ENCODE results near the gene TGFBR3. TPM values are rescaled to one million over a fixed set of nuclear protein-coding genes. Genes with fewer than 3 reads are reported as not detected.

The TGFBR3 gene
- total RNA-seq, 2 donors from 2014 or later, result 60.8 to 62.4 TPM

- TF ChIP-seq CTCF (IDR thresholded peaks at IDR 0.05), result no peak
- ATAC-seq (ENCODE audit: insufficient number of reproducible peaks, low FRiP score, low read depth) (no peak), DNase-seq (ENCODE audit: low spot score) (no peak)
- no peaks in the 10 kb centered on the region for H3K36me3 ChIP-seq
- H3K4me1 ChIP-seq (ENCODE audit: control insufficient read depth in 1 of 2, low read depth in 2 of 2), result no peaks in the 10 kb centered on the region
- H3K9me3 ChIP-seq, result peaks cover 14% of the 10 kb centered on the region
- no peak overlapping the region for H3K4me3 ChIP-seq
- H3K27ac ChIP-seq, result no peak overlapping the region
- H3K27me3 ChIP-seq (replicated peaks; ENCODE audit: insufficient read depth), result no peaks in the 10 kb centered on the region
Observed at GRCh38 chr1:91661121-91661520, 224.8 kb downstream of the TGFBR3 start.

GRCh38 chr1:91660708-91661107 is 225.2 kb downstream of the TGFBR3 start:
- ATAC-seq (ENCODE audit: insufficient number of reproducible peaks, low FRiP score, low read depth) (no peak), DNase-seq (ENCODE audit: low spot score) (no peak)
- Histone ChIP-seq H3K27me3 (replicated peaks; ENCODE audit: insufficient read depth) (no peaks in the 10 kb centered on the region), H3K36me3 (no peaks in the 10 kb centered on the region), H3K27ac (no peak overlapping the region), H3K4me1 (ENCODE audit: control insufficient read depth in 1 of 2, low read depth in 2 of 2) (no peaks in the 10 kb centered on the region), H3K4me3 (no peak overlapping the region), H3K9me3 (peaks cover 14% of the 10 kb centered on the region)
- TF ChIP-seq CTCF (IDR thresholded peaks at IDR 0.05), result no peak

GRCh38 chr1:91655912-91656449 is 230.0 kb downstream of the TGFBR3 start:
- no peak for TF ChIP-seq CTCF (IDR thresholded peaks at IDR 0.05)
- peaks cover 10% of the 10 kb centered on the region for H3K9me3 ChIP-seq
- H3K27ac ChIP-seq, result no peak overlapping the region
- no peak for DNase-seq (ENCODE audit: low spot score)
- no peak overlapping the region for H3K4me3 ChIP-seq
- no peak for ATAC-seq (ENCODE audit: insufficient number of reproducible peaks, low FRiP score, low read depth)
- no peaks in the 10 kb centered on the region for H3K27me3 ChIP-seq (replicated peaks; ENCODE audit: insufficient read depth)
- peaks cover 3 to 16% of the 10 kb centered on the region in 2 donors for H3K4me1 ChIP-seq (ENCODE audit: control insufficient read depth in 1 of 2, low read depth in 2 of 2)
- no peaks in the 10 kb centered on the region for H3K36me3 ChIP-seq

GRCh38 chr1:91653183-91653582 is 232.8 kb downstream of the TGFBR3 start:
- no peak for TF ChIP-seq CTCF (IDR thresholded peaks at IDR 0.05)
- H3K4me1 ChIP-seq (ENCODE audit: control insufficient read depth in 1 of 2, low read depth in 2 of 2), result peaks cover 3 to 25% of the 10 kb centered on the region in 2 donors
- H3K27ac ChIP-seq, result no peak overlapping the region
- H3K9me3 ChIP-seq, result no peaks in the 10 kb centered on the region
- no peak for DNase-seq (ENCODE audit: low spot score)
- no peaks in the 10 kb centered on the region for H3K27me3 ChIP-seq (replicated peaks; ENCODE audit: insufficient read depth)
- no peaks in the 10 kb centered on the region for H3K36me3 ChIP-seq
- no peak overlapping the region for H3K4me3 ChIP-seq
- no peak for ATAC-seq (ENCODE audit: insufficient number of reproducible peaks, low FRiP score, low read depth)

GRCh38 chr1:91651661-91652071 is 234.3 kb downstream of the TGFBR3 start:
- H3K27ac ChIP-seq, result peak overlapping the region; percentile 49 to 69
- H3K27me3 ChIP-seq (replicated peaks; ENCODE audit: insufficient read depth), result no peaks in the 10 kb centered on the region
- DNase-seq (ENCODE audit: low spot score) (peak; percentile 40), ATAC-seq (ENCODE audit: insufficient number of reproducible peaks, low FRiP score, low read depth) (no peak)
- H3K9me3 ChIP-seq, result no peaks in the 10 kb centered on the region
- H3K36me3 ChIP-seq, result no peaks in the 10 kb centered on the region
- H3K4me3 ChIP-seq, result no peak overlapping the region
- H3K4me1 ChIP-seq (ENCODE audit: control insufficient read depth in 1 of 2, low read depth in 2 of 2), result peaks cover 3 to 25% of the 10 kb centered on the region in 2 donors
- no peak for TF ChIP-seq CTCF (IDR thresholded peaks at IDR 0.05)
